ENCODE data around the gene KIF7.
"Not testable (repeated sequence)": the region's sequence is repeated elsewhere in the genome, so short reads cannot be mapped to it uniquely, and the experiment has no call there.

The KIF7 gene

GRCh38 chr15:89616228-89616627 is 39.0 kb downstream of the KIF7 start:
- Mint-ChIP-seq H3K27me3 (no peaks in the 10 kb centered on the region), H3K36me3 (ENCODE audit: insufficient read depth) (peaks cover 4% of the 10 kb centered on the region), H3K4me3 (no peak overlapping the region), H3K4me1 (no peaks in the 10 kb centered on the region), H3K27ac (ENCODE audit: low read depth) (no peak overlapping the region), H3K9me3 (peaks cover 19% of the 10 kb centered on the region)
- DNase-seq (ENCODE audit: low spot score in 2 of 2), result no peak
- ATAC-seq (replicated peaks; ENCODE audit: extremely low read depth, poor library complexity, severe bottlenecking), result no peak

DNA sequence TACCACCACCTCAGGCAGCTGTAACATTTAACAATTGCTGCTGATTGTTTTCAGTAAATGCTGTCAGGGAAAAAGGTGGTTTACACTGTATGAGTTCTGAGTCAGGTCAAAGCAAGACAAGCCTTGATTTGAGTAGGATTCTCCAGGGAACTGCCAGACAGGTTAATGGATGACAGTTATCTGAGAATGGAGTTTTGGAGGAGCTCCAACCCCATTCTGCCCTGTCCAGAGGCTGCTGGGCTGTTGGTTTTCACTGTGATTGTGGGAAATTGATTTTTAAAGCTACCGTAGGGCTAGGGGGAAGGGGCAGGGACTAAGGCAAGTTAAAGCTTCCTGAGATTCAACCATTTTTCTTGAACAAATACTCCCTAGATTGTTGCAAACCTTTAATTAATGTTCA is 40.1 kb downstream of the KIF7 start:
- no peak overlapping the region for H3K27ac Mint-ChIP-seq (ENCODE audit: low read depth)
- no peak for ATAC-seq (replicated peaks; ENCODE audit: extremely low read depth, poor library complexity, severe bottlenecking)
- no peaks in the 10 kb centered on the region for H3K4me1 Mint-ChIP-seq
- H3K4me3 Mint-ChIP-seq, result no peak overlapping the region
- H3K9me3 Mint-ChIP-seq, result peaks cover 19% of the 10 kb centered on the region
- peaks cover 4% of the 10 kb centered on the region for H3K36me3 Mint-ChIP-seq (ENCODE audit: insufficient read depth)
- no peak for DNase-seq (ENCODE audit: low spot score in 2 of 2)
- H3K27me3 Mint-ChIP-seq, result no peaks in the 10 kb centered on the region

DNA sequence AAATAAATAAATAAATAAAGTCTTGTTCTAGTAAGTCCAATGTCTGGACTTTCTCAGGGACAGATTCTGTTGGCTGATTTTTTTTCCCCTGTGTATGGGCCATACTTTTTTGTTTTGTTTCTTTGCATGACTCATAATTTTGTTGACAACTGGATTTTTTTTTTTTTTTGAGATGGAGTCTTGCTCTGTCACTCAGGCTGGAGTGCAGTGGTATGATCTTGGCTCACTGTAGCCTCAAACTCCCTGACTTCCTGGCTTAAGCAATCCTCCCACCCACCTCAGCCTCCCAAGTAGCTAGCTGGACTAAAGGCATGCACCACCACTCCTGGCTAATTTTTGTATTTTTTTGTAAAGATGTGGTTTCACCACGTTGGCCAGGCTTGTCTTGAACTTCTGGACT is 41.1 kb downstream of the KIF7 start:
- Mint-ChIP-seq H3K36me3 (ENCODE audit: insufficient read depth) (peaks cover 4% of the 10 kb centered on the region), H3K27ac (ENCODE audit: low read depth) (no peak overlapping the region), H3K27me3 (no peaks in the 10 kb centered on the region), H3K4me1 (no peaks in the 10 kb centered on the region), H3K4me3 (no peak overlapping the region), H3K9me3 (peaks cover 19% of the 10 kb centered on the region)
- no peak for DNase-seq (ENCODE audit: low spot score in 2 of 2)
- no peak for ATAC-seq (replicated peaks; ENCODE audit: extremely low read depth, poor library complexity, severe bottlenecking)

DNA sequence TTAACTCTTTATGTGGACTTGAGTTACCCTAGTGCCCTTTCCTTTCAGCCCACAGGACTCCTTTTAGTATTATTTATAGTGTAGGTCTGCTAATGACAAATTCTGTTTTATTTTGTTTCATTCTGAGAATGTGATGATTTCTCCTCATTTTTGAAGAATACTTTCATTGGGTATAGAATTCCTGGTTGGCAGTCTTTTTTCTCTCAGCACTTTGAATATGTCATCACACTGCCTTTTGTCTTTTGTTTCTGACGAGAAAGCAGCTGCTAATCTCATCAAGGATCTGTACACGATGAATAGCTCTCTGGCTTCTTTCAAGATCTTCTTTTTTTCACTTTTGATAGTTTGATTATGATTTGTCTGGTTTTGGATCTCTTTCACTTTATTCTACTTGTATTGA is 42.2 kb downstream of the KIF7 start:
- Mint-ChIP-seq H3K4me3 (no peak overlapping the region), H3K9me3 (peaks cover 19% of the 10 kb centered on the region), H3K36me3 (ENCODE audit: insufficient read depth) (peaks cover 4% of the 10 kb centered on the region), H3K4me1 (no peaks in the 10 kb centered on the region), H3K27me3 (no peaks in the 10 kb centered on the region), H3K27ac (ENCODE audit: low read depth) (no peak overlapping the region)
- ATAC-seq (replicated peaks; ENCODE audit: extremely low read depth, poor library complexity, severe bottlenecking) (no peak), DNase-seq (ENCODE audit: low spot score in 2 of 2) (no peak)

DNA sequence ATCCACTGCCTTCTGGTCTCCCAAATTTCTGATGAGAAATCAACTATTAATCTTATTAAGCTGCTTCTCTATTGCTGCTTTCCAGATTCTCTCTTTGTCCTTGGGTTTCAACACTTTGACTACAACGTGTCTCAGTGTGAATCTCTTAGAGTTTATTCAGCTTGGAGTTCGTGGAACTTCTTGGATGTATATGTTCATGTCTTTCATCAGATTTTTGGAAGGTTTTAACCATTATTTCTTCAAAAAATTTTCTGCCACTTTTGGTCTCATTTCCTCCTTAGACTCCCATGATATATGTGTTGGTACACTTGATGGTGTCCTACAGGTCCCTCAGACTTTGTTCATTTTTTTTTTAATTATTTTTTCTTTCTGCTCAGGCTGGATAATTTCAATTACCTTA is 44.0 kb downstream of the KIF7 start:
- H3K36me3 Mint-ChIP-seq (ENCODE audit: insufficient read depth), result peaks cover 4% of the 10 kb centered on the region
- H3K27ac Mint-ChIP-seq (ENCODE audit: low read depth), result no peak overlapping the region
- ATAC-seq (replicated peaks; ENCODE audit: extremely low read depth, poor library complexity, severe bottlenecking) (no peak), DNase-seq (ENCODE audit: low spot score in 2 of 2) (no peak)
- peaks cover 19% of the 10 kb centered on the region for H3K9me3 Mint-ChIP-seq
- H3K4me3 Mint-ChIP-seq, result no peak overlapping the region
- H3K27me3 Mint-ChIP-seq, result no peaks in the 10 kb centered on the region
- no peaks in the 10 kb centered on the region for H3K4me1 Mint-ChIP-seq

DNA sequence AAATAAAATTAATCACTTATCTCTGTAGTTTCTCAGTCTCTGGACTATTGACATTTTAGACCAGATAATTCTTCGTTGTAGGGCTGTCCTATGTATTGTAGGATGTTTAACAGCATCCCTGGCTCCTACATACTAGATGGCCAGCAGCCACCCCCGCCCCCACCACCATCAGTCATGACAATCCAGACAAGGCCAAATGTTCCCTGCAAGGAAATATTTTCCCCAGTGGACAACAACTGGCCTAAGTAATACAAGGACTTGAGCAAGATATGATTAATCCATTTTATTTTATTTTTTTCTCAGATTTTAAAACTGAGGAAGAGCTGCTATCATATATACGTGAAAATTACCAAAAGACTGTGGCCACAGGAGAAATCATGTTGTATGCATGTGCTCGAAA is 56.2 kb downstream of the KIF7 start:
- Mint-ChIP-seq H3K4me1 (no peaks in the 10 kb centered on the region), H3K36me3 (ENCODE audit: insufficient read depth) (peaks cover 1% of the 10 kb centered on the region), H3K27me3 (no peaks in the 10 kb centered on the region), H3K4me3 (no peak overlapping the region), H3K9me3 (no peaks in the 10 kb centered on the region), H3K27ac (ENCODE audit: low read depth) (no peak overlapping the region)
- ATAC-seq (replicated peaks; ENCODE audit: extremely low read depth, poor library complexity, severe bottlenecking) (no peak), DNase-seq (ENCODE audit: low spot score in 2 of 2) (no peak)

DNA sequence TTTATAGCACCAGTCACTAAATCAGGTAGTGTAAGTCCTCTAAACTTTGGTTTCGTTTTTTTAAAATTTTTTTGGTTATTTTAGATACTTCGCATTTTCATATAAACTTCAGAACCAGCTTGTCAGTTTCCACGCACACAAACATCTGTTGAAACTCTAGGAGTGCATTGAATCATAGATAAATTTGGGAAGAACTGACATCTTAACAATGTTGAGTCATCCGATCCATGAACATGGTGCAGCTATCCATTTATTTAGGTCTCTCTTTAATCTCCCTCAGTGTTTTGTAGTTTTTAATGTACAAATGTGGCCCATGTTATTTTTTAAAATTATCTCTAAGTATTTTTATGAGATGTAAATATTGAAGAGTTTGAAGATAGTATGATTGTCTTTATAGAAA is 62.2 kb downstream of the KIF7 start:
- Mint-ChIP-seq H3K4me1 (no peaks in the 10 kb centered on the region), H3K27ac (ENCODE audit: low read depth) (no peak overlapping the region), H3K4me3 (no peak overlapping the region), H3K36me3 (ENCODE audit: insufficient read depth) (peaks cover 1% of the 10 kb centered on the region), H3K27me3 (no peaks in the 10 kb centered on the region), H3K9me3 (no peaks in the 10 kb centered on the region)
- ATAC-seq (replicated peaks; ENCODE audit: extremely low read depth, poor library complexity, severe bottlenecking), result no peak
- no peak for DNase-seq (ENCODE audit: low spot score in 2 of 2)

DNA sequence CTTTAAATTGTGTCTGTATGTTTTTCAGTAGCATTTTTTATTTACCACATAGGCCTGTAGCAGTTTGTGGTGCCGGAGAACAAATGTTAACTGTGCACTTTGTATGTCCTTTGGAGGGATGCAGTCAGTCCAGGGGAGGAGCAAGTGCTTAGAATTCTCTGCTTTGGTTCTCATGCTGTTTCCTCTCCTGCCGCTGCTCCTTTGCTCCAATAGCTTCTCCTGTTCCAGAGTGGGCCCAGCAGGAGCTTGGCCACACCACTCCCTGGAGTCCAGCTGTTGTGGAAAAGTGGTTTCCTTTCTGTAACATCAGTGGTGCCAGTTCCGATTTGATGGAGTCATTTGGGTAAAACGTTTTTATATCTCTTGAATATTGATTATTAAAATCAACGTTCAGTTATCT is 63.4 kb downstream of the KIF7 start:
- Mint-ChIP-seq H3K4me1 (no peaks in the 10 kb centered on the region), H3K9me3 (no peaks in the 10 kb centered on the region), H3K36me3 (ENCODE audit: insufficient read depth) (no peaks in the 10 kb centered on the region), H3K4me3 (no peak overlapping the region), H3K27ac (ENCODE audit: low read depth) (no peak overlapping the region), H3K27me3 (no peaks in the 10 kb centered on the region)
- ATAC-seq (replicated peaks; ENCODE audit: extremely low read depth, poor library complexity, severe bottlenecking), result no peak
- no peak for DNase-seq (ENCODE audit: low spot score in 2 of 2)

DNA sequence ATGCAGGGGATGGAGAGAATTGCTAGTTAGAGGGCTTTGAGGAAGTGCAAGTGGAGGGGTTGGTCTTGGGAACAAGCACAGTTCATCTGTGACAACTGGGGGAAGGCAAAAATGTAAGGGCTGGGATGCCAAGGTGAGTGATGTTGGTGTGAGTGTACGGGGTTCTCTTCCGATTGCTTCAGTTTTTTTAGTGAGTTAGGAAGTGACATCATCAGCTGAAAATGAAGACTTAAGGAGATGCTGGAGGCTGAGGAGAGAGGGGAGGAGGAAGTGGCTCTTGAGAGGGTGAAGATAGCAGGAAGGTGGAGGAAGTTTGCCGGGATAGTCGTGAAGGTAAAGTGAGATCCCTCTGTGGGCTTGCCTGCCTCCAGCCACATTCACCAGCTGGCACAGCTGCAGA is 67.3 kb downstream of the KIF7 start:
- no peaks in the 10 kb centered on the region for H3K27me3 Mint-ChIP-seq
- H3K27ac Mint-ChIP-seq (ENCODE audit: low read depth), result no peak overlapping the region
- no peak for DNase-seq (ENCODE audit: low spot score in 2 of 2)

GRCh38 chr15:89586651-89587050 is 68.6 kb downstream of the KIF7 start:
- DNase-seq (ENCODE audit: low spot score in 2 of 2), result no peak
- Mint-ChIP-seq H3K36me3 (ENCODE audit: insufficient read depth) (no peaks in the 10 kb centered on the region), H3K9me3 (no peaks in the 10 kb centered on the region), H3K27ac (ENCODE audit: low read depth) (no peak overlapping the region), H3K4me1 (no peaks in the 10 kb centered on the region), H3K27me3 (no peaks in the 10 kb centered on the region), H3K4me3 (no peak overlapping the region)
- no peak for ATAC-seq (replicated peaks; ENCODE audit: extremely low read depth, poor library complexity, severe bottlenecking)

More for the DNA sequence above, 67.3 kb downstream of the KIF7 start:
- no peaks in the 10 kb centered on the region for H3K9me3 Mint-ChIP-seq
- no peaks in the 10 kb centered on the region for H3K36me3 Mint-ChIP-seq (ENCODE audit: insufficient read depth)
- H3K4me3 Mint-ChIP-seq, result no peak overlapping the region
- no peaks in the 10 kb centered on the region for H3K4me1 Mint-ChIP-seq
- ATAC-seq (replicated peaks; ENCODE audit: extremely low read depth, poor library complexity, severe bottlenecking), result no peak

GRCh38 chr15:89580747-89581146 is 74.5 kb downstream of the KIF7 start:
- not testable (repeated sequence) for DNase-seq (ENCODE audit: low spot score in 2 of 2); H3K27ac Mint-ChIP-seq (ENCODE audit: low read depth); H3K9me3 Mint-ChIP-seq; H3K36me3 Mint-ChIP-seq (ENCODE audit: insufficient read depth); ATAC-seq (replicated peaks; ENCODE audit: extremely low read depth, poor library complexity, severe bottlenecking); H3K27me3 Mint-ChIP-seq; H3K4me3 Mint-ChIP-seq
- H3K4me1 Mint-ChIP-seq, result peaks cover 10% of the 10 kb centered on the region

GRCh38 chr15:89578146-89578545 is 77.1 kb downstream of the KIF7 start:
- Mint-ChIP-seq H3K27ac (ENCODE audit: low read depth) (no peak overlapping the region), H3K4me1 (peaks cover 10% of the 10 kb centered on the region)
- ATAC-seq (replicated peaks; ENCODE audit: extremely low read depth, poor library complexity, severe bottlenecking), result no peak

More at GRCh38 chr15:89578146-89578545, 77.1 kb downstream of the KIF7 start:
- Mint-ChIP-seq H3K27me3 (no peaks in the 10 kb centered on the region), H3K4me3 (no peak overlapping the region), H3K9me3 (no peaks in the 10 kb centered on the region), H3K36me3 (ENCODE audit: insufficient read depth) (peaks cover 6% of the 10 kb centered on the region)
- no peak for DNase-seq (ENCODE audit: low spot score in 2 of 2)

All from central memory CD8-positive, alpha-beta T cell (primary cell).